Superior temporal gyrus (tissue), 1 donor: Measurements from ENCODE around the gene ACP4.
"Not testable (repeated sequence)": the region's sequence is repeated elsewhere in the genome, so short reads cannot be mapped to it uniquely, and the experiment has no call there.

Source experiments
- DNase-seq: peaks from one replicate; pipeline ENCODE4 v3.0.0-alpha.2; 2016; ENCODE audit errors: extremely low spot score

ACP4 gene

GRCh38 chr19:50797429-50797780 lies 7.2 kb downstream of the ACP4 start:
- DNase-seq, result no peak

GRCh38 chr19:50797781-50798658 lies 7.8 kb downstream of the ACP4 start:
- no peak for DNase-seq

GRCh38 chr19:50798659-50799546 lies 8.7 kb downstream of the ACP4 start:
- no peak for DNase-seq

- DNase-seq, result no peak
Measured at GRCh38 chr19:50799547-50799851, 9.3 kb downstream of the ACP4 start.

GRCh38 chr19:50801107-50801506 lies 10.9 kb downstream of the ACP4 start:
- no peak for DNase-seq

GRCh38 chr19:50803633-50804419 lies 13.6 kb downstream of the ACP4 start:
- DNase-seq, result no peak

- DNase-seq, result peak; percentile 99
Measured at GRCh38 chr19:50804420-50805272, 14.4 kb downstream of the ACP4 start.

GRCh38 chr19:50808856-50809255 lies 18.6 kb downstream of the ACP4 start:
- no peak for DNase-seq

GRCh38 chr19:50811622-50812238 lies 21.5 kb downstream of the ACP4 start:
- not testable (repeated sequence) for DNase-seq

- DNase-seq, result no peak
Measured at GRCh38 chr19:50812474-50812873, 22.3 kb downstream of the ACP4 start.

- DNase-seq, result no peak
Measured at GRCh38 chr19:50814883-50815282, 24.7 kb downstream of the ACP4 start.

GRCh38 chr19:50815439-50815838 lies 25.2 kb downstream of the ACP4 start:
- DNase-seq, result no peak

- DNase-seq, result no peak
Measured at GRCh38 chr19:50817941-50818858, 28.0 kb downstream of the ACP4 start.

- no peak for DNase-seq
Measured at GRCh38 chr19:50818859-50819472, 28.8 kb downstream of the ACP4 start.

- no peak for DNase-seq
Measured at GRCh38 chr19:50819636-50820035, 29.4 kb downstream of the ACP4 start.

GRCh38 chr19:50820086-50820485 lies 29.9 kb downstream of the ACP4 start:
- DNase-seq, result no peak

- DNase-seq, result no peak
Measured at GRCh38 chr19:50820549-50821247, 30.5 kb downstream of the ACP4 start.

GRCh38 chr19:50821248-50821612 lies 31.0 kb downstream of the ACP4 start:
- no peak for DNase-seq

GRCh38 chr19:50821622-50822021 lies 31.4 kb downstream of the ACP4 start:
- no peak for DNase-seq
